ENCODE results near the gene PDCD5.

- TF ChIP-seq CTCF (IDR thresholded peaks at IDR 0.05; ENCODE audit: insufficient read depth, low read length) (no peak), POLR2AphosphoS5 (IDR thresholded peaks at IDR 0.05; ENCODE audit: low read depth) (no peak), SPI1 (IDR thresholded peaks at IDR 0.05; ENCODE audit: borderline replicate concordance, low read depth) (no peak)
Measured at GRCh38 chr19:32567486-32567885, 13.5 kb upstream of the PDCD5 start.

Data from HL-60 (cell line).